PC-3 (cell line): ENCODE data around the gene CEBPE. TPM values are rescaled to one million over a fixed set of nuclear protein-coding genes. Genes with fewer than 3 reads are reported as not detected.

Experiments used
- ATAC-seq: fragments of 200-7000 bp; cut with Tn5 transposase; 2 replicates; pipeline ENCODE4 v1.9.1; 2020; ENCODE audit warnings: mild to moderate bottlenecking, moderate library complexity
- BruUV-seq: library from RNA; stranded (reverse); fragments of 400-500 nt; replicated peaks from 2 replicates; lab custom pipeline; 2021; lab: Mats Ljungman, UMichigan
- CTCF ChIA-PET: fragments of 300-600 bp; sonication (Branson Sonifier 250); formaldehyde crosslinking; loops from one replicate; lab custom pipeline; 2022; ENCODE audit warnings: antibody characterized with exemption; lab: Charles Lee
- POLR2A ChIA-PET: fragments of 300-600 bp; sonication (Branson Sonifier 250); formaldehyde crosslinking; loops from one replicate; lab custom pipeline; 2022; ENCODE audit warnings: antibody characterized with exemption; ENCODE audit not compliant: unreplicated experiment; lab: Charles Lee
- DNase-seq: peaks from one replicate; pipeline ENCODE4 v3.0.0-alpha.2; 2015
- H2AFZ ChIP-seq: fragments of 300-600 bp; sonication (generic); 2 replicates; pipeline ENCODE4 v1.6.0; 2016; ENCODE audit warnings: antibody characterized with exemption, low read length
- H3F3A ChIP-seq: fragments of 300-600 bp; sonication (generic); one replicate; pipeline ENCODE4 v1.6.0; 2017; ENCODE audit warnings: antibody characterized with exemption, low read length, control low read depth, mild to moderate bottlenecking; ENCODE audit not compliant: unreplicated experiment
- H3K27ac ChIP-seq: fragments of 300-600 bp; sonication (generic); 2 replicates; pipeline ENCODE4 v1.5.1; 2016; ENCODE audit warnings: mild to moderate bottlenecking, low read length
- H3K27me3 ChIP-seq: fragments of 300-600 bp; sonication (generic); 2 replicates; pipeline ENCODE4 v1.6.1; 2016; ENCODE audit warnings: low read length, mixed read lengths
- H3K36me3 ChIP-seq: fragments of 300-600 bp; sonication (generic); 2 replicates; pipeline ENCODE4 v1.6.1; 2016; ENCODE audit warnings: low read depth, mixed run types, low read length, mixed read lengths
- H3K4me1 ChIP-seq: fragments of 300-600 bp; sonication (generic); 2 replicates; pipeline ENCODE4 v1.5.1; 2016; ENCODE audit warnings: low read length; ENCODE audit not compliant: insufficient read depth
- H3K4me2 ChIP-seq: fragments of 300-600 bp; sonication (generic); 2 replicates; pipeline ENCODE4 v1.6.0; 2016; ENCODE audit warnings: low read length
- H3K4me3 ChIP-seq: fragments of 300-600 bp; sonication (generic); 2 replicates; pipeline ENCODE4 v1.5.1; 2016; ENCODE audit warnings: mild to moderate bottlenecking, low read length, mixed read lengths
- H3K79me2 ChIP-seq: fragments of 300-600 bp; sonication (generic); 2 replicates; pipeline ENCODE4 v1.6.1; 2017; ENCODE audit warnings: low read length, mixed read lengths
- H3K9ac ChIP-seq: fragments of 300-600 bp; sonication (generic); 2 replicates; pipeline ENCODE4 v1.6.0; 2016; ENCODE audit warnings: mild to moderate bottlenecking, low read length
- H3K9me2 ChIP-seq: fragments of 300-600 bp; sonication (generic); replicated peaks from 2 replicates; pipeline ENCODE4 v1.6.1; 2016; ENCODE audit warnings: mixed run types, low read length, mixed read lengths
- H3K9me3 ChIP-seq: fragments of 300-600 bp; sonication (generic); 2 replicates; pipeline ENCODE4 v1.6.1; 2016; ENCODE audit warnings: low read length, mixed read lengths
- H4K20me1 ChIP-seq: fragments of 300-600 bp; sonication (generic); 2 replicates; pipeline ENCODE4 v1.6.1; 2016; ENCODE audit warnings: low read length, mixed read lengths
- CTCF ChIP-seq: fragments of 300-600 bp; sonication (generic); conservative IDR thresholded peaks from 2 replicates; pipeline ENCODE4 v1.5.1; 2017; ENCODE audit warnings: antibody characterized with exemption, low read depth, mild to moderate bottlenecking, low read length
- EZH2 ChIP-seq: fragments of 300-600 bp; sonication (generic); IDR thresholded peaks from one replicate; pipeline ENCODE4 v1.6.1; 2017; ENCODE audit warnings: antibody characterized with exemption, mild to moderate bottlenecking, low read length; ENCODE audit not compliant: unreplicated experiment
- EZH2phosphoT487 ChIP-seq: fragments of 300-600 bp; sonication (generic); IDR thresholded peaks from 2 replicates; pipeline ENCODE4 v1.6.1; 2018; ENCODE audit warnings: mild to moderate bottlenecking, antibody characterized with exemption, low read length, borderline replicate concordance
- intact Hi-C: fragments of 100-400 bp; cut with micrococcal nuclease; formaldehyde crosslinking; loops from 2 replicates; pipeline ENCODE4 v1.9.0; 2023
- total RNA-seq: library from RNA; depleted of rRNA; stranded (reverse); fragments of >200 nt; gene quantifications from 2 replicates; pipeline ENCODE4 v1.2.3, GENCODE V29; 2014

Gene CEBPE
- total RNA-seq, 1 experiment from 2014 or later = not detected

- Histone ChIP-seq H4K20me1 (no peaks in the 10 kb centered on the region), H3K9me2 (no peaks in the 10 kb centered on the region), H3K4me1 (peaks cover 12% of the 10 kb centered on the region), H3K36me3 (no peaks in the 10 kb centered on the region), H3K79me2 (no peaks in the 10 kb centered on the region), H3K9ac (no peak overlapping the region), H3K4me2 (peak overlapping the region; percentile 65), H3K4me3 (peak overlapping the region; percentile 25; the same call in 1 of the 2 replicates), H3K27me3 (no peaks in the 10 kb centered on the region), H2AFZ (peak overlapping the region; percentile 79), H3F3A (no peaks in the 10 kb centered on the region), H3K27ac (no peak overlapping the region; the same call in 1 of the 2 replicates), H3K9me3 (no peaks in the 10 kb centered on the region)
- ATAC-seq (peak; percentile 74), DNase-seq (peak; percentile 49)
- ChIA-PET CTCF (interaction anchor here (0.5 to 3.2 kb wide), 9 partner anchors 9 to 200 kb away, joined by 3 to 84 read pairs (median 9); partner anchors contain the start of genes PABPN1 and SLC7A8), POLR2A (no interaction called here)
- TF ChIP-seq EZH2phosphoT487 = no peak
- no peak for TF ChIP-seq CTCF
- TF ChIP-seq EZH2 = no peak
- intact Hi-C loops = loop anchor here (1.0 to 5.0 kb wide), 2 partner anchors 66 to 166 kb away; partner anchors contain the start of gene HOMEZ
- no TSS peak for BruUV-seq
Observed at GRCh38 chr14:23121361-23121771, 2.3 kb upstream of the CEBPE start.

GRCh38 chr14:23120541-23121251 is 1.6 kb upstream of the CEBPE start:
- Histone ChIP-seq H3K27ac (no peak overlapping the region; the same call in 1 of the 2 replicates), H3K9ac (no peak overlapping the region)
- no TSS peak for BruUV-seq

More at GRCh38 chr14:23120541-23121251, 1.6 kb upstream of the CEBPE start:
- H3K4me1 ChIP-seq = peaks cover 16% of the 10 kb centered on the region
- ATAC-seq (peak; percentile 93), DNase-seq (peak; percentile 92)
- H3K27me3 ChIP-seq = no peaks in the 10 kb centered on the region
- H3K4me2 ChIP-seq = peak overlapping the region; percentile 65
- no peaks in the 10 kb centered on the region for H4K20me1 ChIP-seq
- peak overlapping the region; percentile 25; the same call in 1 of the 2 replicates for H3K4me3 ChIP-seq
- H2AFZ ChIP-seq = peak overlapping the region; percentile 79
- ChIA-PET CTCF (interaction anchor here (0.6 to 3.2 kb wide), 16 partner anchors 9 to 201 kb away, joined by 3 to 84 read pairs (median 6); partner anchors contain the start of genes ACIN1, C14orf119, PABPN1 and SLC7A8), POLR2A (interaction anchor here (0.6 kb wide), 1 partner anchor 64 kb away, joined by 4 read pairs; no protein-coding TSS in a partner anchor)
- no peak for TF ChIP-seq EZH2phosphoT487
- no peak for TF ChIP-seq EZH2
- peak; percentile 100 for TF ChIP-seq CTCF
- no peaks in the 10 kb centered on the region for H3K36me3 ChIP-seq
- H3K9me2 ChIP-seq = no peaks in the 10 kb centered on the region
- intact Hi-C loops = loop anchor here (1.0 to 5.0 kb wide), 2 partner anchors 67 to 167 kb away; partner anchors contain the start of gene HOMEZ
- no peaks in the 10 kb centered on the region for H3K9me3 ChIP-seq
- H3F3A ChIP-seq = no peaks in the 10 kb centered on the region
- H3K79me2 ChIP-seq = no peaks in the 10 kb centered on the region
